GM12874 (cell line): ENCODE measurements around the gene OR8D2.

Experiments used
- TF ChIP-seq, protein P1 (sequence below): IDR thresholded peaks from 2 replicates; pipeline ENCODE4 v1.5.1; 2011; ENCODE audit warnings: low read depth, mild to moderate bottlenecking, control low read depth, low read length, moderate library complexity; ENCODE audit not compliant: insufficient read depth

The OR8D2 gene

GRCh38 chr11:124311269-124311668, 8.7 kb downstream of the OR8D2 start:
- TF ChIP-seq, protein P1, sequence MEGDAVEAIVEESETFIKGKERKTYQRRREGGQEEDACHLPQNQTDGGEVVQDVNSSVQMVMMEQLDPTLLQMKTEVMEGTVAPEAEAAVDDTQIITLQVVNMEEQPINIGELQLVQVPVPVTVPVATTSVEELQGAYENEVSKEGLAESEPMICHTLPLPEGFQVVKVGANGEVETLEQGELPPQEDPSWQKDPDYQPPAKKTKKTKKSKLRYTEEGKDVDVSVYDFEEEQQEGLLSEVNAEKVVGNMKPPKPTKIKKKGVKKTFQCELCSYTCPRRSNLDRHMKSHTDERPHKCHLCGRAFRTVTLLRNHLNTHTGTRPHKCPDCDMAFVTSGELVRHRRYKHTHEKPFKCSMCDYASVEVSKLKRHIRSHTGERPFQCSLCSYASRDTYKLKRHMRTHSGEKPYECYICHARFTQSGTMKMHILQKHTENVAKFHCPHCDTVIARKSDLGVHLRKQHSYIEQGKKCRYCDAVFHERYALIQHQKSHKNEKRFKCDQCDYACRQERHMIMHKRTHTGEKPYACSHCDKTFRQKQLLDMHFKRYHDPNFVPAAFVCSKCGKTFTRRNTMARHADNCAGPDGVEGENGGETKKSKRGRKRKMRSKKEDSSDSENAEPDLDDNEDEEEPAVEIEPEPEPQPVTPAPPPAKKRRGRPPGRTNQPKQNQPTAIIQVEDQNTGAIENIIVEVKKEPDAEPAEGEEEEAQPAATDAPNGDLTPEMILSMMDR: no peak

- TF ChIP-seq, protein P1: no peak
These were observed 9.3 kb downstream of the OR8D2 start for GRCh38 chr11:124310721-124311120.

GRCh38 chr11:124307093-124307492, 12.9 kb downstream of the OR8D2 start:
- TF ChIP-seq, protein P1: no peak

DNA sequence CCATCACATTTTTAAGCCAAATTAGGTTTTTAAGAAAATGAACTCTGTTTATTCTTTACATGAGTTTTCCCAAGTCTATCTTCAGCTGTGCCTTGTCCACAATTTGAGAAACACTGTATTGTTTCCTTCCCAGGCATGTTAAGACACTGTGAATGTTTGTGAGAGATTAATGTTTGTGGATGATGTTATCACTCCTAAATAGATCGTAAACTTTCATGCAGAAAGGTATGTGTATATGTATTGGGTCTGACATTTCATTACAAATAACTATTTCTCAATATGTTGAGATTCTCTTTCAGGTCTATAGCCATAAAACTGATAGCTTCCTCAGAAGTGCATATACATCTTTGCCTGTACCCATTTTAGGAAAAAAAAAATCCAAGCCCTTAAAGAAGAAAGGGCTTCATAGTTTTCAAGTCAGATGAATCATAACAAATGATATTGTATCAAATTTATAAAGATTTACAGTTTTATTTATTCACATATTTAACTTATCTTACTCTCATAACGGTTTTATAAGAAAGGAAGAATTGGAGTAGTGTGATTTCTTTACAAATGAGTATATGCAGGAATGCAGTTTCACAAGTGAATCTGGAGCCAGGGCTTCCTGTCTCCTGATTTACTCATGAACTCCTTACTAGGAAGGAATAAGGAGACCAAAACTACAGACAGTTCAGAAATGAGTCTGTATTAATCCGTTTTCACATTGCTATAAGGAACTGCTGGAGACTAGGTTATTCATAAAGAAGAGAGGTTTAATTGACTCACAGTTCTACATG, 17.5 kb downstream of the OR8D2 start:
- TF ChIP-seq, protein P1: no peak

DNA sequence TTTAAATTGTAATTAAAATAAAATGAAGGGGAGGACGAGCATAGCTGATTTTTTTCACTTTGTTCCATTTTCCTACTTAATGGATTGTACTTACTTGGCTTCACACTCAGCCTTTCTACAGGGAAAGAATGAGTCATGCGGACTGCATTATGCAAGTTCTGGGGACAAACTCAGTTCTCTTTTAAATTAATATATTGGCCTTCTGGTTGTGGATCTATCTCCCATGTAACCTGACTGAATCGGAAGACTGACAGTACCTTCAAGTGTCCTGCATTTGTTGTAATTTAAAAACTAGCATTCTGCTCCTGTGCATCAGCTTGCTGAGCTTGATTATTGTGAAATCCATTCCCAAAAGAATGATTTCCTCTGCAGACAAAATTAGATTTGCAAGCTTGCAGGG, 18.4 kb downstream of the OR8D2 start:
- TF ChIP-seq, protein P1: no peak

- TF ChIP-seq, protein P1: no peak
These were observed 22.1 kb downstream of the OR8D2 start for GRCh38 chr11:124297921-124298320.

DNA sequence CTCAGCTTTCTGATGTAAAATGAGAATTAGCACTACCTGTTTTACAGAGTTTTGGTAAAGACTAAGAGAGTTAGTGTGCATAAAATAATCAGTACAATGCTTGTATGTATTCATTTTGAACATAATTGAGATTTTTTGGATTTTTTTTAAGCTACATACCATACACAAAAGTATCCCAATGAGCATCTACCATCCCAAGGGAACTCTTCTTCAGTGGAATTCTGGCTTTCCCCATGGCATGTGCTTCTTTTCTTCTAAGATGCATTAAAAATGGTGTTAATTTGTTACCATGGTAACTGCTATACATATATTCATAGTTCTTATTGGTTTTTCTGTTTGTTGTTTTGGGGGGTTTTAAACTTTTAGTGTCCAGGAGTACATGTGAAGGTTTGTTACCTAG, 24.0 kb downstream of the OR8D2 start:
- TF ChIP-seq, protein P1: no peak
